Measurements from ENCODE around the gene HBS1L.

The HBS1L gene

DNA sequence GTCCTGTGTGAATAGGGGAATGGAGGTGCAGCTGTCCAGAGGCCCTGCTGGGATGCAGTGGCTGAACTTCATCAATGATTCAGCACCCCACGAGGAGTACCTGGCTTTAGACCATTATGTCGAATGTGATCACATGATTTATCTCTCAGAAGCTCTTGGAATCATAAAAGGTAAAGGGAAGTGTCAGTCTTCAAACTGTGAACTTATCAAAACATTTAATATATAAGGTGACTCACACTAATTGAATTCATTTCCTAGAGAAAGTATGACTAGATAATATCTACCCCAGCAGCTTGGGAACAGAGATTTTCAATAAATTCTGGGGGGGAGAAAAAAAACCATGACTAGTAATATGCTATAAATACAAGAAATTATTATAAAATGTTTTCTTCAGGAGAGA lies 134.2 kb downstream of the HBS1L start:
- Histone ChIP-seq H3K27me3 (ENCODE audit: low read length) (no peaks in the 10 kb centered on the region), H3K36me3 (ENCODE audit: low read length) (no peaks in the 10 kb centered on the region), H3K9me3 (ENCODE audit: insufficient read depth, low read length) (no peaks in the 10 kb centered on the region), H4K20me1 (ENCODE audit: low read depth, low read length) (no peaks in the 10 kb centered on the region), H3K4me3 (ENCODE audit: insufficient read depth, low read length, poor library complexity, severe bottlenecking) (no peak overlapping the region), H3F3A (ENCODE audit: insufficient read depth) (no peaks in the 10 kb centered on the region), H3K79me2 (ENCODE audit: insufficient read depth, low read length) (no peaks in the 10 kb centered on the region), H3K4me2 (ENCODE audit: low read depth, low read length, poor library complexity, severe bottlenecking) (no peak overlapping the region), H2AFZ (ENCODE audit: low read depth, low read length, severe bottlenecking) (no peak overlapping the region), H3K9ac (ENCODE audit: low read length) (no peak overlapping the region), H3K27ac (ENCODE audit: low read depth, low read length) (no peak overlapping the region), H3K9me2 (replicated peaks; ENCODE audit: insufficient read depth, low read length) (no peaks in the 10 kb centered on the region)
- no peak for TF ChIP-seq EZH2phosphoT487 (conservative IDR thresholded peaks at IDR 0.05; ENCODE audit: low read length)
- TF ChIP-seq, protein P1, sequence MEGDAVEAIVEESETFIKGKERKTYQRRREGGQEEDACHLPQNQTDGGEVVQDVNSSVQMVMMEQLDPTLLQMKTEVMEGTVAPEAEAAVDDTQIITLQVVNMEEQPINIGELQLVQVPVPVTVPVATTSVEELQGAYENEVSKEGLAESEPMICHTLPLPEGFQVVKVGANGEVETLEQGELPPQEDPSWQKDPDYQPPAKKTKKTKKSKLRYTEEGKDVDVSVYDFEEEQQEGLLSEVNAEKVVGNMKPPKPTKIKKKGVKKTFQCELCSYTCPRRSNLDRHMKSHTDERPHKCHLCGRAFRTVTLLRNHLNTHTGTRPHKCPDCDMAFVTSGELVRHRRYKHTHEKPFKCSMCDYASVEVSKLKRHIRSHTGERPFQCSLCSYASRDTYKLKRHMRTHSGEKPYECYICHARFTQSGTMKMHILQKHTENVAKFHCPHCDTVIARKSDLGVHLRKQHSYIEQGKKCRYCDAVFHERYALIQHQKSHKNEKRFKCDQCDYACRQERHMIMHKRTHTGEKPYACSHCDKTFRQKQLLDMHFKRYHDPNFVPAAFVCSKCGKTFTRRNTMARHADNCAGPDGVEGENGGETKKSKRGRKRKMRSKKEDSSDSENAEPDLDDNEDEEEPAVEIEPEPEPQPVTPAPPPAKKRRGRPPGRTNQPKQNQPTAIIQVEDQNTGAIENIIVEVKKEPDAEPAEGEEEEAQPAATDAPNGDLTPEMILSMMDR (IDR thresholded peaks at IDR 0.05; ENCODE audit: insufficient read depth, low read length, poor library complexity, severe bottlenecking): no peak

- Histone ChIP-seq H3K36me3 (ENCODE audit: low read length) (no peaks in the 10 kb centered on the region), H3K9ac (ENCODE audit: low read length) (no peak overlapping the region), H2AFZ (ENCODE audit: low read depth, low read length, severe bottlenecking) (no peak overlapping the region), H3K4me2 (ENCODE audit: low read depth, low read length, poor library complexity, severe bottlenecking) (no peak overlapping the region), H4K20me1 (ENCODE audit: low read depth, low read length) (no peaks in the 10 kb centered on the region), H3K9me3 (ENCODE audit: insufficient read depth, low read length) (no peaks in the 10 kb centered on the region), H3K9me2 (replicated peaks; ENCODE audit: insufficient read depth, low read length) (no peaks in the 10 kb centered on the region), H3F3A (ENCODE audit: insufficient read depth) (no peaks in the 10 kb centered on the region), H3K27me3 (ENCODE audit: low read length) (no peaks in the 10 kb centered on the region), H3K27ac (ENCODE audit: low read depth, low read length) (no peak overlapping the region), H3K4me3 (ENCODE audit: insufficient read depth, low read length, poor library complexity, severe bottlenecking) (no peak overlapping the region), H3K79me2 (ENCODE audit: insufficient read depth, low read length) (no peaks in the 10 kb centered on the region)
- TF ChIP-seq, protein P1 (IDR thresholded peaks at IDR 0.05; ENCODE audit: insufficient read depth, low read length, poor library complexity, severe bottlenecking): no peak
- no peak for TF ChIP-seq EZH2phosphoT487 (conservative IDR thresholded peaks at IDR 0.05; ENCODE audit: low read length)
Measured at GRCh38 chr6:134918418-134918961, 136.1 kb downstream of the HBS1L start.

DNA sequence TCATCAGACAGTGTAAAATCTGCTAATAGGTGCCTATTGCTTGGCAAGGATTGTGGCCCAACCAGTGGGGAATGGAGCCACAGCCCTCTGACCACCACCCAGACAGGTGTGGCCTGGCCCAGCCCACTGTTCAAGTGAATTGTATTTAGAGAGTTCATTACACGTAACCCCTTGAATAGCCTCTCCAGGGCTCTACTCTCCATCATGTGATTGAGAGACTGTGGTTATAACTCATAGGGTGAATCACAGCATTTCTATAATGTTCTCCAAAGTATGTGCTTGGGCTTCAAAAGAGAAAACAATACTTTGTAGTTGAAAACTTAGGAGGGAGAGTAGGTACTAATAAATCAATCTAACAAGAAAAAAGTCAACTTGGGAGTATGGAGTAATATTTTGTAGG lies 143.1 kb downstream of the HBS1L start:
- Histone ChIP-seq H3K79me2 (ENCODE audit: insufficient read depth, low read length) (no peaks in the 10 kb centered on the region), H3K4me2 (ENCODE audit: low read depth, low read length, poor library complexity, severe bottlenecking) (no peak overlapping the region), H3K27me3 (ENCODE audit: low read length) (no peaks in the 10 kb centered on the region), H3K9me2 (replicated peaks; ENCODE audit: insufficient read depth, low read length) (no peaks in the 10 kb centered on the region), H3F3A (ENCODE audit: insufficient read depth) (no peaks in the 10 kb centered on the region), H3K9ac (ENCODE audit: low read length) (no peak overlapping the region), H2AFZ (ENCODE audit: low read depth, low read length, severe bottlenecking) (no peak overlapping the region), H4K20me1 (ENCODE audit: low read depth, low read length) (no peaks in the 10 kb centered on the region), H3K9me3 (ENCODE audit: insufficient read depth, low read length) (no peaks in the 10 kb centered on the region), H3K36me3 (ENCODE audit: low read length) (no peaks in the 10 kb centered on the region), H3K27ac (ENCODE audit: low read depth, low read length) (no peak overlapping the region), H3K4me3 (ENCODE audit: insufficient read depth, low read length, poor library complexity, severe bottlenecking) (no peak overlapping the region)
- TF ChIP-seq, protein P1 (IDR thresholded peaks at IDR 0.05; ENCODE audit: insufficient read depth, low read length, poor library complexity, severe bottlenecking): no peak
- TF ChIP-seq EZH2phosphoT487 (conservative IDR thresholded peaks at IDR 0.05; ENCODE audit: low read length): no peak

Measured in SU-DHL-6 (cell line).